Inflammatory macrophage (primary cell): ENCODE data around the gene ACAP3.

Source experiments
- DNase-seq, 2 donors: peaks; one replicate each; pipeline ENCODE4 v3.0.0-alpha.2; 2020 to 2022

The ACAP3 gene

GRCh38 chr1:1345384-1345783 lies 37.7 kb upstream of the ACAP3 start:
- DNase-seq: no peak

GRCh38 chr1:1344655-1345361 lies 37.1 kb upstream of the ACAP3 start:
- DNase-seq: peak in 1 of 2 donors; percentile 13

- no peak for DNase-seq
Measured at GRCh38 chr1:1343811-1344421, 36.2 kb upstream of the ACAP3 start.

GRCh38 chr1:1342584-1343115 lies 34.9 kb upstream of the ACAP3 start:
- DNase-seq: no peak

- DNase-seq: no peak
Measured at GRCh38 chr1:1342061-1342562, 34.4 kb upstream of the ACAP3 start.

- DNase-seq: no peak
Measured at GRCh38 chr1:1341549-1342021, 33.9 kb upstream of the ACAP3 start.

- no peak for DNase-seq
Measured at GRCh38 chr1:1340791-1341548, 33.2 kb upstream of the ACAP3 start.

- DNase-seq: no peak
Measured at GRCh38 chr1:1340185-1340584, 32.5 kb upstream of the ACAP3 start.

- no peak for DNase-seq
Measured at GRCh38 chr1:1338278-1338677, 30.5 kb upstream of the ACAP3 start.

GRCh38 chr1:1337793-1338147 lies 30.0 kb upstream of the ACAP3 start:
- DNase-seq: no peak

GRCh38 chr1:1336931-1337792 lies 29.4 kb upstream of the ACAP3 start:
- no peak for DNase-seq

- DNase-seq: no peak
Measured at GRCh38 chr1:1336446-1336845, 28.7 kb upstream of the ACAP3 start.

- no peak for DNase-seq
Measured at GRCh38 chr1:1335792-1336248, 28.1 kb upstream of the ACAP3 start.

- DNase-seq: no peak
Measured at GRCh38 chr1:1335283-1335682, 27.6 kb upstream of the ACAP3 start.

- DNase-seq: no peak
Measured at GRCh38 chr1:1334835-1335234, 27.1 kb upstream of the ACAP3 start.

- DNase-seq: no peak
Measured at GRCh38 chr1:1333551-1334241, 26.0 kb upstream of the ACAP3 start.

GRCh38 chr1:1332774-1333480 lies 25.2 kb upstream of the ACAP3 start:
- DNase-seq: no peak

- DNase-seq: no peak
Measured at GRCh38 chr1:1332031-1332755, 24.5 kb upstream of the ACAP3 start.

GRCh38 chr1:1331068-1331965 lies 23.6 kb upstream of the ACAP3 start, which contains the start of gene TAS1R3:
Gene TAS1R3, plus strand, starts transcription at chr1:1331280. Its CDS starts 66 bp downstream, at chr1:1331346.
- no peak for DNase-seq
